ENCODE results near the gene TRPM2.

Gene TRPM2

GRCh38 chr21:44483288-44484237 lies 130.1 kb downstream of the TRPM2 start:
- DNase-seq (ENCODE audit: low read depth in 2 of 2): no peak

GRCh38 chr21:44484498-44485253 lies 131.3 kb downstream of the TRPM2 start:
- no peak for DNase-seq (ENCODE audit: low read depth in 2 of 2)

GRCh38 chr21:44485254-44485793 lies 131.9 kb downstream of the TRPM2 start:
- DNase-seq (ENCODE audit: low read depth in 2 of 2): peak in 1 of 2 donors; percentile 33

GRCh38 chr21:44485796-44486195 lies 132.4 kb downstream of the TRPM2 start:
- DNase-seq (ENCODE audit: low read depth in 2 of 2): no peak

GRCh38 chr21:44486302-44486701 lies 132.9 kb downstream of the TRPM2 start:
- DNase-seq (ENCODE audit: low read depth in 2 of 2): no peak

- DNase-seq (ENCODE audit: low read depth in 2 of 2): peak; percentile 43 to 66
Observed at GRCh38 chr21:44487831-44488230, 134.4 kb downstream of the TRPM2 start.

GRCh38 chr21:44489962-44490361 lies 136.5 kb downstream of the TRPM2 start:
- DNase-seq (ENCODE audit: low read depth in 2 of 2): no peak

GRCh38 chr21:44490405-44490804 lies 137.0 kb downstream of the TRPM2 start:
- DNase-seq (ENCODE audit: low read depth in 2 of 2): no peak

GRCh38 chr21:44490816-44491215 lies 137.4 kb downstream of the TRPM2 start:
- no peak for DNase-seq (ENCODE audit: low read depth in 2 of 2)
